GM20431 (cell line): ENCODE data around the gene EHBP1.
"Not testable (repeated sequence)": the region's sequence is repeated elsewhere in the genome, so short reads cannot be mapped to it uniquely, and the experiment has no call there.

ENCODE experiments used
- in situ Hi-C: fragments of 300-500 bp; cut with MseI, MboI; formaldehyde crosslinking; loops from one replicate; pipeline ENCODE4 v1.15.0; 2020; ENCODE audit warnings: low sequenced_read_pairs; ENCODE audit not compliant: unreplicated experiment

The EHBP1 gene

DNA sequence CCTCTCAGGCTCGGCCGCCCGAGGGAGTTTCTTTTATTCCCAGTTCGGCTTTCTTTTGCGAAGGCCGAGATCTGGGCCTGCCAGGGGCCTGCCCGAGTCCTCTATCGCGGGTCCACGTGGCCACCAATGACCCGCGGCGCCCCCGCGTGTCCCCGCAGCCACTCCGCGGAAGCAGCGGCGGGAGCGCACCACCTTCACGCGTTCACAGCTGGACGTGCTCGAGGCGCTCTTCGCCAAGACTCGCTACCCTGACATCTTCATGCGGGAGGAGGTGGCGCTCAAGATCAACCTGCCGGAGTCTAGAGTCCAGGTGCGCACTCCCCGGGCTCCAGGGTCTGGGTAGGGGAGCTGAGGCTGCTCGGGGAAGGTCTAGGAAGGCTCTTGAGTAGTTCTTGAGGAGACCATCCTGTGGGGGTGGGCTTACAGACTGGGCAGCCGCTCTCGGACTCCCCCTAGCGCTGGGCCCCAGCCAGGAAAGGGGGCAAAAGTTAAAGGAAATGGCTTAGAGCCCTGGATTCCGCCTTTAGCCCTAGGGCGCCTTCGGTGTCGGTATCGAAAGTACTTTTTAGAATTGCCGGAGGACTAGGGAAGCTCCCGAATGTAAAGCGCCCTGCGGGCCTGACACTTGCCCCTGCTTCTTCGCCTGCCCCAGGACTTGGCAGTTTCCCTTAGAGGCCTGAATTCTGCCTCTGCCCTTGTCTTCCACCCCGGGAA is 348.5 kb downstream of the EHBP1 start:
- in situ Hi-C loops, result no loop called here

- in situ Hi-C loops, result no loop called here
Measured at GRCh38 chr2:63054841-63055225, 349.3 kb downstream of the EHBP1 start.

- in situ Hi-C loops, result no loop called here
Measured at GRCh38 chr2:63055226-63056106, 350.0 kb downstream of the EHBP1 start.

- in situ Hi-C loops, result no loop called here
Measured at GRCh38 chr2:63056107-63057050, 350.9 kb downstream of the EHBP1 start.

DNA sequence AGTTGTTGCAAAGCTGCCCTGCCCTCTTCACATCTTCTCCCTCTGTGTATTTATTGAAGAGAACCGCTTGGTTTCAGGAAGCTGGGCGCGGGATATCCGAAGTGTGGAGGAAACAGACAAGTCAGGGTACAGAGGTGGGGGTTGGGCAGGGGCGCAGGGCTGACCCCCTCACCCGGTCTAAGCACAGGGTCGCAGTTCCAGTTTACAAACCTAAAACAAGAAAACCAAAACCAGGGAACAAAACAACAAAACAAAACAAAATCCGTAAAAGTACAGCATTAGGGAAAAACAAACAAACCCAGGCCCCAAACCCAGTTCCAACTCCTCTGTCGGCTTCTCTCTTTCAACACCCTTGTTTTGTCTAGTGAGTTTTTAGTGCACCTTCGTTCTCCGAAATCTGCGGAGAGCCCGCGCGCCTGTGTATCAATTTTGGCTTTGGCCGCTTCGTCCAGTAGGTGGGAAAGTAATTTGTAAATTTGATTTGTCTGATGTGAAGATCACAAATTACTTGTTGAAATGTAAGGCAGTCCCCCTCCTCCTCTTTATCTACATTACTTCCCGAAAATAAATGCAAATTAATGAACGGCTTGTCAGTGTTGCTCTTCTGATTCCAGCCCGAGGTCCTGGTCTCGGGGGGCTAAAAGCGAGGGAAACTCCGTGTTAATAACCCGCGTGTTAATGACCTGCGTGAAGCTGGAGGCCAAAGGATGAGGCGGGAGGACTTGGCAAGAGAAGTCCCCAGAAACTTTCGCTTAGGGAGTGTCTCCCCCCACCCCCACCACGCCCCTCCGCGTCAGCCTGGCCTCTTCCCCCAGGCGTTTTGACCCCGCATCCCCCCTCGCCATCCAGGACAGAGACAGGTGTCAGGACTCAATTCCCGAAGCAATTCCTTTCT is 352.0 kb downstream of the EHBP1 start:
- in situ Hi-C loops, result no loop called here

- in situ Hi-C loops, result no loop called here
Measured at GRCh38 chr2:63058144-63058920, 352.8 kb downstream of the EHBP1 start.

DNA sequence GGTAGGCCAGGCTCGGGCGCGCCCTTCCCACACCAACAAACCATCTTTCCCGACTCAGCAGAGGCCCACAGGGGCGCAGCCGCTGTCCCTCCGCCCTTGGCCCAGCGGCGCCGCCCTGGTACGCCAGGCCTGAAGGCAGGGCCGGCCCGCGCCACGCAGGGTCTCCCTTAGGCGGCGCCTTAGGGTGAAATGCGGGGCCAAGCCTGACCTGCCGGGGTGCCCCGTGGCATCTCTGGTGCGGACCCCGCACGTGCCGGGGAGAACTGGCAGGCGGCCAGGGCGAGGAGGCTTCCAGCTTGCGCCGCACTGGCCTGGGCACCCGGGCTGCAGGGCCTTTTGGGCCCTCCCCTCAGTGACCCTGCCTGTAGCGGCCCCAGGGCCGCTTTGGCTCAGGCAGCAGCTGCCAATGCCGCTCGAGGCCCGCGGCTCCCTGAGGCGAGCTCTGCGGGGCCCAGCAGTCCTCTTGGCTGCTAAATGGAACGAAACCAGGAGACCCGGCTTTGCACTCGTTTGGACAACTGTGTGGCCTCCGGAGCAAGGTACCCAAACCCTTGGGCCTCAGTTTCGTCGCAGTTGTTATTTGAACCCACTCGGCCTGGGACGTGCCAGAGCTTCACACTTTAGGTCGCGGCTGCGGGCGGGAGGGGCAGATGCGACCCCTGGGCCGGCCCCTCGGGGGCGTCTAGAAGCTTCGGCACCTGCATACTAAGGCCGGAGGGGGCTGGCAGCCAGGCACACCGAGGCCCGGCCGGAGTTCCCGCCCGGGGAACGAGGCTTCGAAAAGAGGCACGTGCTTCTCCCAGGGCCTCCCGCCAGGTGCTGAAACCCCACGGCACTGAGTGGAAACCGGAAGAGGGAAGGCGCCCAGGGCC is 353.6 kb downstream of the EHBP1 start:
- in situ Hi-C loops, result no loop called here

- in situ Hi-C loops, result no loop called here
Measured at GRCh38 chr2:63059793-63060471, 354.4 kb downstream of the EHBP1 start.

DNA sequence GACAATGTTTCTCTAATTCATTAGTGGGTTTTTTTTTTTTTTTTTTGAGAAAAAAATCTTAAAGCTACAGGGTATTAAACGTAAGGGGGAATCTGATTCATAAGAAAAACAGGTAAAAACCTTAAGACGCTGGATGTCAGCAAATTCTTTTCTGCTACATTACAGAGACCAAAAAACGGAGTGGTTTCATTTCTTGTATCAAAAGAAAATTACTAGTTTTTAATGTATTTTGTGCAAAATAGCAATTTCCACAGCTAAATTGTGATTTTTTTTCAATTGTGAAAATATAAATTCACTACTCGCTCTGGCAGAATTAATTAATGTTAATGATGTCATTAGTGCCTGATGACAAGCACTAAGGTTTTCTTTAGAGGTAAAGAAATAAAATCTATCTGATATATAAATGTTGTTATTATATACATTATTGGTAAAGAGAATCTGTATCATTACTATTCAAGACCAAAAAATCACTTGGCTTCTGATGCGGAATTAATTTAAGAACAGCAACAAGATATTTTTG is 355.0 kb downstream of the EHBP1 start:
- in situ Hi-C loops, result no loop called here

DNA sequence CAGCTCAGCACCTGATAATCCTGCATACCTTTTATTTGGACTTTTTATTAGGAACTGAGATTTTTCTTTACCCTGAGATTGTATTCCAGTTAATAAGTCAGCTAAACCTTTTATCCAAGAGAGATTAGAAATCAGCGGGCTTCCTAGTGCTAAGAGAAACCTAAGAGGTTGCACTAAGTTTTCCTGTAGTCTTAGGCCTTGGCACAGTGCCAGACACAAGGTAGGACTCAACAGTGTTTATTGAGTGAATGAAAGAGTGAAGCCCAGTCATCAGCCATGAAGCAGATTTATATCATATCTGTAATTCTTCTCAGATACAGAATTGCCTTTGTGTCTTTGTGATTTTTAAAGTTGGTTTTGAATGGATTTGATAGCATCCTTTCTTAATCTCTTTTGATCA is 358.7 kb downstream of the EHBP1 start:
- in situ Hi-C loops, result no loop called here

DNA sequence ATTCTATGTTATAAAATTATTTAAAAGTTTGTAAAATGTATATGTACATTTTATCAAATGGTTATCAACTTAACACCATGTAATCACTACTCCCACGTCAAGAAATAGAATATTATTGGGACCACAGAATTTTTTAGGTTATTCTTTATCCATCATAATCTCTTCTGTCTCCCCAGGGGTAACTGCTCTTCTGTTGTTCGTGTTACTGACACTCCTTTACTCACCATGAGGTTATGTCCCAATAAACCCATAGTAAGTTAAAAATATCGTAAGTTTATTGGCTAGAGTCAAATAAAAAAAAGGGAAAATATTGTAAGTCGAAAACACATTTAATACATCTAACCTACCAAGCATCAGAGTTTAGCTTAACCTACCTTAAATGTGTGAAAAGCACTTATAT is 359.1 kb downstream of the EHBP1 start:
- in situ Hi-C loops, result no loop called here

GRCh38 chr2:63066265-63066664 is 360.8 kb downstream of the EHBP1 start:
- in situ Hi-C loops, result no loop called here

- in situ Hi-C loops, result no loop called here
Measured at GRCh38 chr2:63066838-63067237, 361.3 kb downstream of the EHBP1 start.

DNA sequence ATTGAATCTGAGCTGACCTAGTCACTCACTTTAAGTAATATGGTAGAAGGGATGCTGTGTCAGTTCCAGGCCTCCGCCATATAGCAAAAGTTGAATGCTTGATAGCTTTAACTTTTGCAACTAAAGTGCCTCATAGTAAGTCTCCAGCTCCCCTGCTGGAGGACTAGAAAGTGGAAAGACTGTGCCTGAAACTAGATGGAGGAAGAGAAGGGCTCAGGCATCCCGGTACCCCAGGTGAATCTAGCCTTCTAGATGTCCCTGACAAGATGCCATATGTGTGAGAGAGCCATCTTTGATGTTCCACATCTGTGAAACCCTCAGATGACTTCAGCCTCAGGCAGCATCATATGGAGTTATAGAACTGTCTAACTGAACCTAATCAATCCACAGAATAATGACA is 366.2 kb downstream of the EHBP1 start:
- in situ Hi-C loops, result no loop called here

- in situ Hi-C loops, result no loop called here
Measured at GRCh38 chr2:63073994-63074393, 368.5 kb downstream of the EHBP1 start.

GRCh38 chr2:63074399-63074798 is 368.9 kb downstream of the EHBP1 start:
- in situ Hi-C loops, result not testable (repeated sequence)
